Spleen (tissue), 11 donors: Measurements from ENCODE around the gene CNKSR3. TPM values are rescaled to one million over a fixed set of nuclear protein-coding genes. Genes with fewer than 3 reads are reported as not detected.

Experiments used
- DNase-seq: peaks from one replicate; pipeline ENCODE4 v3.0.0-alpha.2; 2020
- H3K27ac ChIP-seq, 8 donors: fragments of 200-600 bp; sonication (generic) in 7 of 8; 1 replicate in 4 of 8; 2 replicates in 4 of 8; pipeline versions ENCODE4 v1.5.0 to v1.8.0; 2016 to 2021; ENCODE audit warnings: inconsistent platforms in 4 of 8, mild to moderate bottlenecking in 4 of 8, moderate library complexity in 1 of 8
- H3K27me3 ChIP-seq, 7 donors: fragments of 200-600 bp; sonication (generic) in 6 of 7; replicated peaks in 1 of 7; 1 replicate in 4 of 7; 2 replicates in 3 of 7; pipeline versions ENCODE4 v1.5.0 to v1.8.0; 2016 to 2021; ENCODE audit warnings: inconsistent platforms in 3 of 7, mild to moderate bottlenecking in 1 of 7
- H3K36me3 ChIP-seq, 6 donors: fragments of 200-600 bp; sonication (generic) in 5 of 6; 1 replicate in 4 of 6; 2 replicates in 2 of 6; pipeline versions ENCODE4 v1.5.0 to v1.8.0; 2016 to 2021; ENCODE audit warnings: inconsistent platforms in 2 of 6
- H3K4me1 ChIP-seq, 6 donors: fragments of 200-600 bp; sonication (generic) in 5 of 6; 1 replicate in 3 of 6; 2 replicates in 3 of 6; pipeline versions ENCODE4 v1.5.0 to v1.8.0; 2016 to 2021; ENCODE audit warnings: inconsistent platforms in 3 of 6
- H3K4me3 ChIP-seq, 8 donors: fragments of 200-600 bp; sonication (generic) in 7 of 8; 1 replicate in 4 of 8; 2 replicates in 4 of 8; pipeline versions ENCODE4 v1.5.0 to v1.8.0; 2016 to 2021; ENCODE audit warnings: inconsistent platforms in 4 of 8, mild to moderate bottlenecking in 4 of 8, moderate library complexity in 2 of 8
- H3K9me3 ChIP-seq, 8 donors: fragments of 200-600 bp; sonication (generic) in 7 of 8; 1 replicate in 4 of 8; 2 replicates in 4 of 8; pipeline versions ENCODE4 v1.5.0 to v1.8.0; 2016 to 2021; ENCODE audit warnings: inconsistent platforms in 4 of 8
- CTCF ChIP-seq, 11 experiments: fragments of 200-600 bp in 7 of 11; fragments of 450-650 bp in 4 of 11; sonication (generic) in 4 of 11; IDR thresholded peaks in 8 of 11; conservative IDR thresholded peaks in 3 of 11; 1 replicate in 7 of 11; 2 replicates in 4 of 11; pipeline versions ENCODE4 v1.4.0 to v1.8.0; 2016 to 2021; ENCODE audit warnings: antibody characterized with exemption in 11 of 11, inconsistent platforms in 4 of 11, mild to moderate bottlenecking in 1 of 11
- POLR2A ChIP-seq, 3 donors: fragments of 450-650 bp; IDR thresholded peaks; one replicate each; pipeline ENCODE4 v1.5.1; 2017; ENCODE audit warnings: antibody characterized with exemption in 3 of 3, mild to moderate bottlenecking in 1 of 3
- POLR2AphosphoS5 ChIP-seq, 3 donors: sonication (generic); formaldehyde crosslinking; IDR thresholded peaks; one replicate each; pipeline ENCODE4 v1.5.1; 2017; ENCODE audit warnings: antibody characterized with exemption in 3 of 3
- WGBS, 5 donors: extraction: QIAGEN DNeasy Blood & Tissue Kit in 3 of 5; methylation state at CpG; one replicate each; pipeline versions ENCODE4 v1.1.5 to v1.1.7; 2013 to 2018; 5-methylcytosine and 5-hydroxymethylcytosine counted together
- intact Hi-C: fragments of 100-400 bp; cut with DNase I; formaldehyde crosslinking; loops from one replicate; pipeline ENCODE4 v1.15.0; 2023; ENCODE audit warnings: low total_unique reads
- polyA plus RNA-seq, 3 donors: library from polyadenylated mRNA; stranded (reverse); fragments of 200-250 nt; gene quantifications; one replicate each; pipeline ENCODE4 v1.2.1, GENCODE V29; 2013
- total RNA-seq, 7 donors: library from RNA; depleted of rRNA in 3 of 7; stranded (reverse); fragments of >200 nt in 3 of 7; fragmentation: NEBNext Ultra II Directional in 4 of 7; extraction: Animal tissue kit (Norgen Biotek cat#: 25700) in 4 of 7; gene quantifications; one replicate each; pipeline versions ENCODE4 v1.1.0 to v1.2.1, GENCODE V29; 2016 to 2021
- donor health status: healthy with polysubstance abuse.
- donor health status: DM: no; HTN: no; CAD: no; lungs with moderate emphysema.
- donor health status: DM: no; HTN: no; CAD: no.
- donor health status: Bipolar disorder and iron deficiency.
- donor health status: healthy.
- donor health status: DM: no; HTN: no; CAD: no.
- donor health status: DM: yes; HTN: yes; CAD: no.

CNKSR3 gene
- total and polyA plus RNA-seq, 10 donors, result 1.7 to 45.0 (median 18.0) TPM

GRCh38 chr6:154471609-154472362, 38.7 kb downstream of the CNKSR3 start:
- no peaks in the 10 kb centered on the region for H3K27me3 ChIP-seq
- intact Hi-C loops, result no loop called here
- no peaks in the 10 kb centered on the region for H3K4me1 ChIP-seq
- H3K4me3 ChIP-seq, result no peak overlapping the region
- no peak overlapping the region for H3K27ac ChIP-seq
- DNase-seq, result no peak
- peaks cover 0 to 11% (median 8%) of the 10 kb centered on the region in 8 donors for H3K9me3 ChIP-seq
- 79 to 85% (median 81%) methylated on average over 6 of the region's 6 CpGs for WGBS, 5 donors
- H3K36me3 ChIP-seq, result no peaks in the 10 kb centered on the region
- no peak for TF ChIP-seq POLR2A (IDR thresholded peaks at IDR 0.05)
- TF ChIP-seq CTCF (IDR thresholded peaks at IDR 0.05 in 8 of 11, conservative IDR thresholded peaks at IDR 0.05 in 3 of 11), result no peak
- TF ChIP-seq POLR2AphosphoS5 (IDR thresholded peaks at IDR 0.05), result no peak

GRCh38 chr6:154469306-154469935, 41.1 kb downstream of the CNKSR3 start:
- whole genome bisulfite sequencing, 5 donors, result 87 to 94% (median 92%) methylated on average over 4 of the region's 4 CpGs

GRCh38 chr6:154468760-154469159, 41.7 kb downstream of the CNKSR3 start:
- 88 to 93% (median 90%) methylated on average over 3 of the region's 3 CpGs for WGBS, 5 donors
- intact Hi-C loops, result no loop called here
- H3K9me3 ChIP-seq, result peaks cover 0 to 11% (median 8%) of the 10 kb centered on the region in 8 donors
- no peak for DNase-seq
- H3K27ac ChIP-seq, result no peak overlapping the region
- TF ChIP-seq POLR2A (IDR thresholded peaks at IDR 0.05), result no peak
- TF ChIP-seq CTCF (IDR thresholded peaks at IDR 0.05 in 8 of 11, conservative IDR thresholded peaks at IDR 0.05 in 3 of 11), result no peak
- no peak for TF ChIP-seq POLR2AphosphoS5 (IDR thresholded peaks at IDR 0.05)
- H3K36me3 ChIP-seq, result no peaks in the 10 kb centered on the region
- H3K4me1 ChIP-seq, result no peaks in the 10 kb centered on the region
- H3K27me3 ChIP-seq, result no peaks in the 10 kb centered on the region
- no peak overlapping the region for H3K4me3 ChIP-seq

More at GRCh38 chr6:154469306-154469935, 41.1 kb downstream of the CNKSR3 start:
- Histone ChIP-seq H3K27ac (no peak overlapping the region), H3K4me3 (no peak overlapping the region), H3K4me1 (no peaks in the 10 kb centered on the region), H3K9me3 (peaks cover 0 to 11% (median 8%) of the 10 kb centered on the region in 8 donors), H3K36me3 (no peaks in the 10 kb centered on the region), H3K27me3 (no peaks in the 10 kb centered on the region)
- intact Hi-C loops, result no loop called here
- TF ChIP-seq CTCF (IDR thresholded peaks at IDR 0.05 in 8 of 11, conservative IDR thresholded peaks at IDR 0.05 in 3 of 11), result no peak
- no peak for TF ChIP-seq POLR2A (IDR thresholded peaks at IDR 0.05)
- DNase-seq, result no peak

GRCh38 chr6:154466971-154467679, 43.4 kb downstream of the CNKSR3 start:
- no peak for DNase-seq
- Histone ChIP-seq H3K9me3 (peaks cover 0 to 11% (median 8%) of the 10 kb centered on the region in 8 donors), H3K4me3 (no peak overlapping the region), H3K27me3 (no peaks in the 10 kb centered on the region), H3K27ac (no peak overlapping the region), H3K36me3 (no peaks in the 10 kb centered on the region), H3K4me1 (no peaks in the 10 kb centered on the region)
- 75 to 94% (median 82%) methylated on average over 9 of the region's 9 CpGs for WGBS, 5 donors
- intact Hi-C loops, result no loop called here
- TF ChIP-seq POLR2AphosphoS5 (IDR thresholded peaks at IDR 0.05) (no peak), CTCF (IDR thresholded peaks at IDR 0.05 in 8 of 11, conservative IDR thresholded peaks at IDR 0.05 in 3 of 11) (no peak), POLR2A (IDR thresholded peaks at IDR 0.05) (no peak)
